Smooth muscle cell of the coronary artery (primary cell): ENCODE results near the gene ZFP36. TPM values are rescaled to one million over a fixed set of nuclear protein-coding genes. Genes with fewer than 3 reads are reported as not detected.

ENCODE experiments used
- total RNA-seq: library from RNA; depleted of rRNA; stranded (reverse); fragments of >200 nt; gene quantifications from 2 replicates; pipeline ENCODE4 v1.2.3, GENCODE V29; 2014; ENCODE audit warnings: low replicate concordance

Gene ZFP36
- 0.60 and 3.7 TPM in 2 replicates for total RNA-seq

GRCh38 chr19:39406656-39407409 is at the start of gene ZFP36:
TSS of gene ZFP36 (plus strand) at chr19:39406847. CDS start at chr19:39406905, 58 bp downstream.

GRCh38 chr19:39390751-39391437 is 15.8 kb upstream of the ZFP36 start, which contains the start of the genes MED29 and PAF1:
TSS of gene MED29 (plus strand) at chr19:39391378. CDS start at chr19:39391423, 45 bp downstream.
TSS of gene PAF1 (minus strand) at chr19:39391106. CDS start at chr19:39390864, 242 bp downstream.

GRCh38 chr19:39412100-39412866 is 5.6 kb downstream of the ZFP36 start, which contains the start of gene PLEKHG2:
TSS of gene PLEKHG2 (plus strand) at chr19:39412669. CDS start at chr19:39414087, 1,418 bp downstream.

GRCh38 chr19:39435499-39436349 is 29.1 kb downstream of the ZFP36 start, which contains the start of gene RPS16:
TSS of gene RPS16 (minus strand) at chr19:39435949. CDS start at chr19:39435895, 54 bp downstream.

GRCh38 chr19:39445196-39446111 is 38.8 kb downstream of the ZFP36 start, which contains the start of gene SUPT5H:
TSS of gene SUPT5H (plus strand) at chr19:39445582. CDS start at chr19:39445891, 309 bp downstream.

Other genes starting within 250 kb of the ZFP36 start
- gene NCCRP1, start 209.9 kb upstream of the ZFP36 start, total RNA-seq: not detected in 2 replicates
- not detected in 2 replicates for gene SYCN, start 202.6 kb upstream of the ZFP36 start, total RNA-seq
- not detected in 2 replicates for gene IFNL3, start 161.8 kb upstream of the ZFP36 start, total RNA-seq
- not detected in 2 replicates for gene IFNL4, start 158.0 kb upstream of the ZFP36 start, total RNA-seq
- gene IFNL2, start 138.5 kb upstream of the ZFP36 start, total RNA-seq: not detected in 2 replicates
- gene IFNL1, start 110.4 kb upstream of the ZFP36 start, total RNA-seq: not detected in 2 replicates
- 0.08 and 0.12 TPM in 2 replicates for gene LRFN1, start 86.0 kb upstream of the ZFP36 start, total RNA-seq
- gene GMFG, start 70.8 kb upstream of the ZFP36 start, total RNA-seq: 0.60 and 0.70 TPM in 2 replicates
- 22.5 and 38.7 TPM in 2 replicates for gene SAMD4B, start 64.4 kb upstream of the ZFP36 start, total RNA-seq
- 40.4 and 86.8 TPM in 2 replicates for gene PAF1, start 15.7 kb upstream of the ZFP36 start, total RNA-seq
- 9.4 and 11.0 TPM in 2 replicates for gene MED29, start 15.5 kb upstream of the ZFP36 start, total RNA-seq
- 5.1 and 20.7 TPM in 2 replicates for gene PLEKHG2, start 5.8 kb downstream of the ZFP36 start, total RNA-seq
- 185 and 379 TPM in 2 replicates for gene RPS16, start 29.1 kb downstream of the ZFP36 start, total RNA-seq
- 56.4 and 138 TPM in 2 replicates for gene SUPT5H, start 38.7 kb downstream of the ZFP36 start, total RNA-seq
- gene TIMM50, start 74.0 kb downstream of the ZFP36 start, total RNA-seq: 46.9 and 63.3 TPM in 2 replicates
- gene DLL3, start 92.1 kb downstream of the ZFP36 start, total RNA-seq: 0.08 TPM in 1 of 2 replicates, not detected in the other
- not detected in 2 replicates for gene SELENOV, start 108.3 kb downstream of the ZFP36 start, total RNA-seq
- 2.0 and 2.9 TPM in 2 replicates for gene EID2B, start 126.0 kb downstream of the ZFP36 start, total RNA-seq
- 3.3 and 13.4 TPM in 2 replicates for gene EID2, start 133.3 kb downstream of the ZFP36 start, total RNA-seq
- gene LGALS13, start 195.7 kb downstream of the ZFP36 start, total RNA-seq: not detected in 2 replicates
- not detected in 2 replicates for gene LGALS16, start 249.1 kb downstream of the ZFP36 start, total RNA-seq